GM21447 (cell line): ENCODE results near the gene MAP3K14.

Experiments
- ATAC-seq: cut with Tn5 transposase; IDR thresholded peaks from one replicate; pipeline ENCODE4 v1.9.1; 2021; ENCODE audit not compliant: unreplicated experiment

The MAP3K14 gene

GRCh38 chr17:45339646-45340605 lies 23.1 kb upstream of the MAP3K14 start:
- no peak for ATAC-seq

GRCh38 chr17:45338996-45339535 lies 22.2 kb upstream of the MAP3K14 start:
- no peak for ATAC-seq

GRCh38 chr17:45338023-45338781 lies 21.4 kb upstream of the MAP3K14 start:
- no peak for ATAC-seq

- ATAC-seq, result no peak
These were observed 19.8 kb upstream of the MAP3K14 start for GRCh38 chr17:45336390-45337182.

- no peak for ATAC-seq
These were observed 18.9 kb upstream of the MAP3K14 start for GRCh38 chr17:45335721-45336120.

GRCh38 chr17:45334701-45335677 lies 18.2 kb upstream of the MAP3K14 start:
- no peak for ATAC-seq

- no peak for ATAC-seq
These were observed 17.4 kb upstream of the MAP3K14 start for GRCh38 chr17:45334231-45334630.

- ATAC-seq, result no peak
These were observed 16.9 kb upstream of the MAP3K14 start for GRCh38 chr17:45333702-45334092.

- ATAC-seq, result peak; percentile 67
These were observed 16.3 kb upstream of the MAP3K14 start for GRCh38 chr17:45332989-45333701.

GRCh38 chr17:45332505-45332904 lies 15.7 kb upstream of the MAP3K14 start:
- ATAC-seq, result no peak

- ATAC-seq, result no peak
These were observed 9.8 kb upstream of the MAP3K14 start for GRCh38 chr17:45326626-45327025.

- ATAC-seq, result no peak
These were observed 9.0 kb upstream of the MAP3K14 start for GRCh38 chr17:45325810-45326209.

GRCh38 chr17:45324336-45324735 lies 7.5 kb upstream of the MAP3K14 start:
- no peak for ATAC-seq

- no peak for ATAC-seq
These were observed 5.3 kb upstream of the MAP3K14 start for GRCh38 chr17:45322168-45322567.

GRCh38 chr17:45320931-45321461 lies 4.2 kb upstream of the MAP3K14 start:
- ATAC-seq, result no peak

GRCh38 chr17:45320349-45320930 lies 3.6 kb upstream of the MAP3K14 start:
- ATAC-seq, result no peak

- no peak for ATAC-seq
These were observed 2.5 kb upstream of the MAP3K14 start for GRCh38 chr17:45319239-45319703.

- no peak for ATAC-seq
These were observed 1.9 kb upstream of the MAP3K14 start for GRCh38 chr17:45318561-45319230.
